ENCODE results near the gene ATP11B.

ATP11B gene

DNA sequence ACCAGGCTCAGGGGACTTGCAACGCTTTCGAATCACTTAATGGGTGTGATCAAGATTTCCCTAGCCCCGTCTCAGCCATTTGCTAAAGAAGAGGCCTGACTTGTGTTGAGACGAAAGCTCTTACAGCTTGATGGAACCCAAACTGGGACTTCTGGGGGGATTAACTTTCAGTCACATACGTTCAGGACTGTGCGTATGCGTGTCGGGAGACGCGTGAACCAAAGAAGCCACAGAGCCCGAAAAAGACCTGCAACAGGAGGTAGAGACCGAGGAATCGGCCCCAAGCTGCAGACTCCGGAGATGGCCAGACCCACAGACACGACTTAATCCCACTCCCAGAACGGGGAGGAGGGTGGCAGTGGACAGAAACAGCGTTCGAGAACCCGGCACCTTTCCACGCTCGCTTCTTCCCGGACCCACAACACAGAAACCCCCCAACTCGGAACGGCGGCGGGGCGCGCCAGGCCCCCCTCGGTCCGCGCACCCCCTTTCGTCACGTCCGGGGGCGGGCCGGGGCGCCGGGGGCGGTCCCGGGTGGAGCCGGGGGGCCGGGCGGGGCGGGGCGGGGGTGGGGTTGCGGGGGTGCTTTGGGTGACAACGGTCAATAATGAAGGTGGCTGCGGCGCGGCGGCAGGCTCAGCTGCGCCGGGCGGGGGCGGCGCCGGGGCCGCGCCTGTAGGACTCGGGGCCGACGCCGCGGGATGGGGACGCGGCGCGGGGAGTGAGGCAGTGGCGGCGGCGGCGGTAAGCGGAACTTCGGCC is at the start of gene ATP11B:
ATP11B (plus strand) TSS at position 604 of the 762 bp plus-strand sequence. CDS start 256 bp downstream, outside the sequence.
- DNase-seq = peak; percentile 77

DNA sequence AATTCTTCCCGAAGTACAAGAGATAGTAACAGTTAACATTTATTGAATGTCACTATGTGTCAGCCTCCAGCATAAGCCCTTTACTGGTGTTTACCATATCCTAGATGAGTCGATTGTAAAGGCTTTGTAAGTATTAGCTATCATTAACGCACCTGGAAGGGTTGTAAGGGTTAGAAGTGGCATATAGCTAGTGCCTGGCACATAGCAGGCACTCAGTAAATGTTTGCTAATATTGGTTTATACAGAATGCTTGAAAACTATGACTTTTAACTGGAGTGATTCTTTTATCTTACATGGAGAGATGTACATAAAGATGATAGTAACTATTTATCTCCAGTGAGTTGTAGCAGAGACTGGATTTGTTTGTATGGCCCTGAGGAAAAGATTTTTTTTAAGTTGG is 46.3 kb upstream of the ATP11B start:
- no peak for DNase-seq

DNA sequence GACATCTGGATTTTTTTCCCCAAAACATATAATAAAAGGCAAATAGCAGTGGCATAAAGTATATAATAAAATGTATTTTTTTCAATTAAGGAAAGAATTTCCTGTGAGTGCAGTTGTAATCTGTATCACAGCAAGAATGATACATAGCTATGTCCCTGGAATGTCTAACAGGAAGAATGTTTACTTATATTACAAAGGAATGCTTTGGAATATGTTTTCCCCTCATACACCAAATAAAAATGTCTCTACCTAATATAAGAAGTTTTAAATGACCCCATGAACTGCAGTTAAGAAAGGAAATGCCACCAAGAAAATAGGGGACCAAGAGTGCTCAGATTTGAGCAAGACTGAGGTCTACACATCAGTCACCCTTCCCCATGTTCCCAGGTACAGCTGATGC is 38.0 kb upstream of the ATP11B start:
- no peak for DNase-seq

DNA sequence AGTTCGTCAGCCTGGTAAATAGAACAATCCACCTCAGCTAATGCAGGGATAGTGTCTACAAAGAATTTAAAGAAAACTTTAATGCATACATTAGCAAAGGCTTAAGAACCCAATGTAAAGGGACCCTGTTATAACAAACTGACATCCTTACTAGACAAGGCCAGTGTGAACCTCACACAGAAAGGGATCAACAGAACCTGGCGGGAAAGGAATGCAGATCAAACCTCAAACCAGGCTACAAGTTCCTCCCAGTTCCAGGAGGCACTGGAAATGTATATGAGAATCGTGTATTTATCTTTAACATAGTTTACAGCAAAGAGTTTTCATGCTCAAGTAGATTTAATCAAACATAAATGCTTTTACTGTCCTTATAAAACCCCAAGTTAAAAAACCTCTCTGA is 37.6 kb upstream of the ATP11B start:
- no peak for DNase-seq

DNA sequence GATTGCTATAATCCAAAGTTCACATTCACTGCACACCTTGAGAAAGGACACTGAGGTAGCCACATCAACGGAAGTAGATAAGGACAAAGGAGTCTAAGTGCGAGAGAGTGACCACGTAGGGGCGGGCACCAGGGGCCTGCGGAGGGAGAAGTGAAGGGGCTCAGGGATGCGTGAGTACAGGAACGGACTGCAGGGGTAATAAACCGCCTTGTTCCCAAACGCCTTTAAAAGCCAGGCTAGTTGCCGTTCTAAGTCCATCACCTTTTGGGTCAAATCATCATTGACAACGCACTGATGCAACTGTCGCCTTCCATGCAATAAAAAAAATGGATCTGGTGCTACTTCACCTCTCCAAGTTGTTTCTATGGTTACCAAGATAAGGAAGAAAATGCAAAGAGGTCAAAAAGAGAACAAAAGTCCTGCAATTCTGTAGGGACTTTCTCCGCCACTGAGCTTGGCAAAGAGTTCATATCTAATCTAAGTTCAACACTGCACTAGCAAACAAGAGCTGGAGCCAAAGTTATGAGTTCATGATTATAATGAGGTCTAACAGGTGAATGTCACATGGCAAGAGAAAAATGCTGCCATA is 32.6 kb upstream of the ATP11B start:
- no peak for DNase-seq

DNA sequence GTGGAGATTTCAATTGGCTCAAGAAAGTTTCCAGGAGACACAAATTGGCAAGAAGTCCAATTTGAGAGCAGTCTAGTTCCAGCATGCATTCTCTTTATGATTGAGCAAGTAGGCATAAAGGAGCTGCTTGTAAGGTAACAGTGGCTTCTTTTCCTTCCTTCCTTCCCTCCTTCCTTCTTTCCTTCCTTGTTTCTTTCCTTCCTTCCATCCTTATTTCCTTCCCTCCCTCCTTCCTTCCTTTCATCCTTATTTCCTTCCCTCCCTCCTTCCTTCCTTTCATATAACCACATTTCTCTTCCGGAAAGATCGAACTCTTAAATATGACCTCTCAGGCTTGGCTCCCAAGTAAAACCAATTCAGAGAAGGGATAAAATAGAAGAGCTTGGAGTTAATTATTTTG is 29.4 kb upstream of the ATP11B start:
- DNase-seq = no peak

DNA sequence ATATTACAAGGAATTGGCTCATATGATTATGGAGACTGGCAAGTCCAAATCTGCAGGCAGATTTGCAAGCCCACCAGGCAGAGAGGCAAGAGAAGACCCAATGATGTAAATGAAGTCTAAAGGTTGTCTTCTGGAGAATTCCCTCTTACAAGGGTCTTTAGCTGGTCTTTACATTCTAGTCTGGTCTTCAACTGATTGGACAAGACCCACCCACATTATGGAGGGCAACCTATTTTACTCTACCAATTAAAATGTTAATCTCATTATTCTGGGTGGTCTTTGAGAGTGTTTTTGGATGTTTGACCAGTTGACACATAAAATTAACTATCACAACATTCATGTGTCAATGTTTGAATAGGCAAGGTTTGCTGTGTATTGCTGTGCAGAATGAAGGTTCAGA is 28.0 kb upstream of the ATP11B start:
- DNase-seq = no peak

DNA sequence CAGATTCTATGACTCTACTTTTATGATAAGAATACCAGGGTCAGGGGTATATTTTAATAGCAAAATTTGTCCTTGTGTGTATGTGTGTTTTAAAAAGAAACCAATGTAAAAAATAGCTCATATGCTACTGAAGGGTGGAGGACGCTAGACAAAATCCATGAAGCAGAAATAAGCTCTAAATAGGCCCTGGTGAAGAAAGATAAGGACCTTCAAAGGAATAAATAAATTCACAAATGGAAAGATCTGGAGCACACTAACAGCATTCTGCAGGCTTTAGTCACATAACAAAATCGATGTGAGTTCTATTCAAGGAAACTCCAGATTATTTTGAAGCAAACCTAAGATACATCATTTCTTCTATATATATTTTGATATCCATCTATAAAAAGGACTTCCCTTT is 27.2 kb upstream of the ATP11B start:
- no peak for DNase-seq

DNA sequence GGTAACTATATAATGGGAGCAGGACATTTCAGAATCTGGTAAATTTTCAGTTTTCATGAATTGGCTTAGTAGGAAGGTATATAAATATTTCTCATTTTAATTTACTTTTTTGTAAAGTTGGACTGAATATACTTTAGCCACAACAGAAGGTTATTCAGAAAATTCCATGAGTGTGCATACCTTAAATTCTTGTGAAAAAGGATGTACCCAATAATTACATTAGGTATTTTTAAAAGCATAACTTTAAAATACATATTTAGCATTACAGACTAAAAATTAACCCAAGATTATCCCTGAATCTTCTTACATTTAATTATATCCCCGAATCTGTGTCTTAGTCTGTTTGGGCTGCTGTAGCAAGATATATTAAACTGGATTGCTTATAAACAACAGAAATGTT is 24.9 kb upstream of the ATP11B start:
- DNase-seq = no peak

DNA sequence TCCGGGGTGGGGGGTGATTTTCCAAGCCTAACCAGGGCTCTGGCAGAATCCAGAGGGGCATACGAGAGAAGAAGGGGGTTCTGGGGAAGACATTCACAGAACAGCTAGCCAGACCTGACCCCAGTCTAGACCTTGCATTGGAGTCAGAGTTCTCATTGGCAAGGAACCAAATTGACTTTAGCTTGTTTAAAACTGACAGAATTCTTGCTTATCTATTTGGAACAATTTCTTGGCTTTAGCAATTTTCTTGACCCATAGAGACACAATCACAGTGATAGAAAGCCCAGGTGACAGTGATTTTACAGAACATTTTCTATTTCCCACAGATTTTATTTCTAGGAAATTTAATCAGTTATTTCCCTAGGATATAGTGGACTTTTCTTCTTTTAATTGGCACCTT is 23.6 kb upstream of the ATP11B start:
- no peak for DNase-seq

DNA sequence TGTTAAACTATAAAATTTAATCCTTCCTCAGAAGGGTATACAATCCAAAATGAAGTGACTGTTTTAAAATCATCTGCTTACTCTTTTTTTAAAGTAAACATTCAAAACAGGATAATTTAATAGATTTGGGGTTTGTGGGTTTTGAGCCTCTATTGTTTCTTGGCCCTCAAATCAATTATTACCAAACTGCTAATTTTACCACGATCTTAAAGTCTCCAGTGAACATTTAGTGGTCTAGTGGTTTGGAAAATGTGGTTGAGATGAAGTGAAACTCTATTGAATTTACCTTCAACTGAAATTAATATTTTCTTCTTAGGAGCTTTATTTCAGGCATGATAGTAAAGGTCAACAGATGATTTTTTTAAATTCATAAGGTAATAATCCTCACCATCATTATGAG is 11.2 kb upstream of the ATP11B start:
- DNase-seq = no peak

DNA sequence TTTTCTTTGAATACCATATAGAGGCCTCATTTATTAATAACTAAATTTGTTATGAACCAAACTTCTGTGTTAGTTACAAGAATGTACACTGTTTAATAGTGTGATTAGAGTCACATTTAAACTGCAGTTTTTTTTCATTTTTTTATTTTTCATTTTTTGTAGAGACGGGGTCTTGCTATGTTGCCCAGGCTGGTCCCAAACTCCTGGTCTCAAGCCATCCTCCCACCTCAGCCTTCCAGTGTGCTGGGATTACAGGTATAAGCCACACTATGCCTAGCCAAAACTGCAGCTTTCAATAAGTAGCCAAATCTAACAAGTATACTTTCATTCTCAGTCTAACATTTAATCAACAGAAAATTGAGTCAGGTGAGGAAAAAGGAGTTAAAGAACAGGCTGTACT is 10.2 kb upstream of the ATP11B start:
- no peak for DNase-seq

DNA sequence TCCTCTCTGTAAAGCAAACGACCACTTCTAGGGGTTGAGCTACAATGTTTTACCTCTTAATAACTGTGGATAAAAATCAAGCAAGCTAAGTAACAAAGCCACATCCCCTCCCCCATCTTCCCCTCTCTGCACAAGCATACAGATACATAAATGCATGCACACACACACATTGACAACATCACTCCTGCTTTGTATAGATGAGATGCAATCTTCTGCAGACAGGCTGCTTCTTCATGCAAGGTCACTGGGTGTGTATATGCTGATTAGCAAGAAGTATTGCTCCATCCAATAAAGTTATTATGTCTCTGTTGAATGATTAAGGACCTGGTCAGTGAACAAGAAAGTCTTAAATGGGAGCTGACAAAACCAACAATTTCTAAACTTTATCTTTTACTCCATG is 8.8 kb upstream of the ATP11B start:
- no peak for DNase-seq

DNA sequence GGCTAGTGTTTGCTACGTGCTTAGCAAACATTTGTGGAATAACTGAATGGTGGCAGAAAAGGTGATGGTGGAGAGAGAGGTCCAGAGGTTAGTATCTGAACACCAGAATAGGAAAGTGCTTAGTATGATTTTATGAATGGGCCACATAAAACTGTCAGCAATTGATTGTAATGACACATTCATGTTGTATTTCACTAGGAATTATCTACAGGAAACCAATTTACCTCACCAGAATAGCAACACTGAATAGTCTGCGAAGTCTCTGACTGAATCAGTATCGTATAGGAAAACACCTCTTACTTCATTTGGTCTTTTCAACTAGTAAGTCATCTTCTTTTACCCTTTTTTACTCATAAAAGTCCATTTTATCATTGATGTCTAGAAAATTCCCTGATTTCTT is 8.2 kb upstream of the ATP11B start:
- no peak for DNase-seq

DNA sequence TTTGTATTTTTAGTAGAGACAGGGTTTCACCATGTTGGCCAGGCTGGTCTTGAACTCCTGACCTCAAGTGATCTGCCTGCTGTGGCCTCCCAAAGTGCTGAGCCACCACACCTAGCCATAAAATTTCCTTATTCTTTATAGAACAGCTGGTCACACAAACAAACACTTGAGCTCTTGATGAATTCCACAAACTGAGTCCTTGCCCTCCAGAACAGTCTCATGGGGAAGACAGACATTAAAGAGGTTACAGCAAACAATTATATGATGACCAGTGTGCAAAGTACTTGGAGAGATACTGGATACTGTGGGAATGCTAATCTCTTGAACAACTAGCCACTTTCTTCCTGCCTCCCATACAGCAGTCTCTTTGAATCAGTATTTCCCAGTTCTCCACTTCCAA is 7.5 kb upstream of the ATP11B start:
- no peak for DNase-seq

DNA sequence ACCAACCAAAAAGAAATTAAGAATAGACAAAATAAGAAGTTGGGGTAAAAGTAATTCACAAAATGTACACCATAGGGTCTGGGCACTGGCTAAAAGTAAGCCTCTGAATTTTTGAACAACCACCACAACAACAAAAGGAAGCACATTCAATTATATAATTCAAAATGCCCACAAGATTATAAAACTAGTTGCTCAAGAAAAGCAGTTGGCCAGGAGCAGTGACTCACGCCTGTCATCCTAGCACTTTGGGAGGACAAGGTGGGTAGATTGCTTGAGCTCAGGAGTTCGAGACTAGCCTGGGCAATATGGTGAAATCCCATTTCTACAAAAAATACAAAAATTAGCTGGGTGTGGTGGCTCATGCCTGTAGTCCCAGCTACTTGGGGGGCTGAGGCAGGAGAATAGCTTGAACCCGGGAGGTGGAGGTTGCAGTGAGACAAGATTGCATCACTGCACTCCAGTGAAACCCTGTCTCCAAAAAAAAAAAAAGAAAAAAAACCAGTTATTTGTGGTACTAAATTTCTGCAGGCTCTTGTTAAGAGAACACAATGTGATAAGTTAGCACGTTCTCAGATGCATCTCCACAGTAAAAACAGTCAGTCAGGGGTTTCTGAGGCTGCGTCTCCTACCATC is 6.6 kb upstream of the ATP11B start:
- no peak for DNase-seq

DNA sequence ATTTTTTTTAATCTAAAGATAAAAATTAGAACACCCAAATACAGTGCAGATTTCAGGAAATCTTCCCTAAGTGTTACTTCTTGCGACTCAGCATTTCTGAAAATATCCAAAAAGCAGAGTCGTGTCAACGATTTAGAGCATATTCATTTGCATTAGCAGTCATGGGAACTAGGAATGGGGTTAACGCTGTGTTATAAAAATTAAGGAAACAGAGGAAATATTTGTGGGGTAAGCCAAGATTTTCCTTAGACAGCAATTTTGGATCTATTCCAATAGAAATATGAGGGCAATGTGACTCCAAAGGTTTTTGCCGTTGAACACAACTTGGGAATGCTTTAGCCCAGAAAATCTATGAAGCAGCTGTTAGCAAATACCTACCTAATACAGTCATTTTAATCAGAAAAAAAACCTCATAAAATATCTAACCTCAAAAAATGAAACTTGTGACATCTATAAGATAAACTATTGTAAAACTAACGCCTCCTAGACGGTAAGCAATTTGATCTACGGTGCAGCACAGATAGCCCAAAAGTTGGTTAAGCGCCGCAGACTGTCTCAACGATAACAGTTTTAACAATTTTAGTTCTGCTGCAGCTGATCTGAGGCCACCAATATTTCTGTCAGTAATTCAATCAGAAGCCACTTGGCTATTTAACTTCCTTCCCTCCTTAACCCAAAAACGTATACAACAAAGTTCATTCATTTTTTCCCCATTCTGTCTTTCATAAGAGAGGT is 5.8 kb upstream of the ATP11B start:
- no peak for DNase-seq

DNA sequence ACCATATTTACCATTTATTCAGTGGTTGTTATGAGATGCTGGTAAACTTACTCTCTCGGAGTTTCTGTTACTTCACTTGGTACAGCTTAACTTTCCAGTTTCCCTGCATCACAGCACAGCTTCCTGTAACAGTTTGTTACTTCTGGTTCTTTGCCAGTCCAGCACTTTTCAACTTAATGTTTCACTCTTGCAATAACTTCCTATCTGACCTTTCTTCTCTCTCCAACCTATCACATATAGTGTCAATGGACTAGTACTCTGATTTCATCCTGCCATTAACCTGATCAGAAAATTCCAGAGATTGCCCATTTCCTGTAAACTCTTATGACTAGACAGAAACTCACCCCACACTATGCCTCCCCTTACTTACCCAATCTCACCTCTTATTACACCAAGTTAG is 3.9 kb upstream of the ATP11B start:
- no peak for DNase-seq

DNA sequence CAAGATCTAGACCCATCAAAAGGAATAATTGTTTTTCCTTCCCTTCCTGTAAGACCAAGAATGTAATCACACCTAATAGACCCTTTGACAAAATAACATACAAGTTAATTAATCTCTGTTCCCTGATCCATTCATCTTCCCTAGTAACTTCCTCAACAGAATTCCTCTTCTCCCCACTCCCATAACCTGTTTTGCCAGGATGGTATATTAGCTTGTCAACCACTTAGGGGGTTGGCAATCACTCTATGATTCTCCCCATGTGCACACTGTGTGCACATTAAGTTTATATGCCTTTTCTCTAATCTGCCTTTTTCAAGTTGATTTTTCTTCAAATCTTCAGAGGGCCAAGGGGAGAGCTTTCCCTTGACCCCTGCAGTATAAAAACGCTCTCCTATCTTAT is 2.7 kb upstream of the ATP11B start:
- DNase-seq = no peak

DNA sequence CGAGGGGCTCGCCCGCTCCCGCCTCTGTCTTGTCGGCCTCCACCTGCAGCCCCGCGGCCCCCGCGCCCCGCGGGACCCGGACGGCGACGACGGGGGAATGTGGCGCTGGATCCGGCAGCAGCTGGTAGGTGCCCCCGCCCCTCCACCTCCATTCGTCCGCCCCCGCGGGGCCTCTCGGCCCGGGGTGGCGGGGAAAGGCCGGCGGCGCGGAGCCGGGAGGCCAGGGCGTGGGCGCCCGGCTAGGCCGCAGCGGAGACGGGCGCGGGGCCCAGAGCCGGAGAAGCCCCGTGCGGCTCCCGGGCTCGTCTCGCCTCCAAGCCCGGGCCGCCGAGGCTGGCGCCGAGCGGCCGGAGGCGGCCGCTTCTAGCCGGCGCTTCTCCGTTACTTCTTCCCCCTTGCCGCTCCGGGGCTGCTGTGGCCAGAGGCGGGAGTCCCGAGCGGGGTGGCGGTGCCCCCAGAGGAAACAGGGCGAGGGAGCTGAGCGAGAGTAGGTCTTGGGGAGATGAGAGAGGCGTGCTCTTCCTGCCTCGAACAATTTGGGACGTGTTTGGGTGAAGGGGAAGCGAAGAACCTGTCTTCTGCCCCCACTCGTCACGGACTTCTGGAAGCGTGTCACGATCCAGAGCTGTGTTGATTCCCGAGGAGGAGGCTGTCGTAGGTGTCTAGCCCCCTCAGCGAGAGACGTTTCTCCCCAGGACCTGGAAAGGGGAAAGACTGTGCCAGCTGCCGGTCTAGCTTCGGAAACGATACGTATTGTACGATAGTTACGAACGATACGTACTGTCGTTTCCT is 555 bp downstream of the ATP11B start:
- peak; percentile 54 for DNase-seq

DNA sequence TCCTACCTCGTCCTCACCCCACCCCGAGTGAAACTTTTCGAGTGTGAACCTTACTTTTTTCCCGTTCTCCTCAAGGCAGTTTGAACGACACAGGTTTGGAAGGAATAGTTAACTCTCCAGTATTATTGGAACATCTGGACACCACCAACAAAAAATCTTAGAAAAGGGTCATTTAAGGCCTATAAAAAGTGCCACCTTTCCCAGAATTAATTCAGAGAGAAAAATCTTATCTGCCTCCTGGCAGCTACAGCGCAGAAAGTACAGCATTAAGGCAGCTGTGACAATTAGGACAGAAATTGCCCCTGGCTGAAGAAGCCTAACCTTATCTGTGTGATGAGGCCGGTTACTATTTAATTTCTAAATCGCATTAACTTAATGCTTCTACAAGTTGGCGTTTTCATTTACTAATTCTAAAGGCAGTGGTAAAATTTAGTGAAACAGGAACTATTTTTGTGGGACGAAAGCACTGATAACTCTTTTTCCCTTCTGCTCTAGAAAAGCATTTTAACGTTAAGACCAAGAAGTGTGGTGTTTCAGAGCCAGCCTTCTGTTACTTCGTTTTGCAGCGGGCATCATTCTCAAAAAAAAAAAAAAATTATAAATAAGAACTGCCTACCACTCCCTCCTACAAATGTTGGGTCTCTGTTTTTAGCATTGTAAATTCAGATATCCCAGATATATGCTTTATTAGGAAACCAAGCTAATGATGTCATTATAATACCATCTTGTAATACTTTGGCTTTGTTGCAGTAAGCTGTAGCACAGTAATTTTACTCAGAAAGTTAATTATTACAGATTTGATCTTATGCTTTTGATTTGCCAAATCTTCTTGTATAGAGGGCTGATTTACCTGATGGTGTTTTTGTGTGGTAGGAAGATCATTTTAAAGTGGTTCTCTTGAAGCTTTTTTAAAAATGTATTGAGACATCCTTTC is 1.4 kb downstream of the ATP11B start:
- DNase-seq = no peak

DNA sequence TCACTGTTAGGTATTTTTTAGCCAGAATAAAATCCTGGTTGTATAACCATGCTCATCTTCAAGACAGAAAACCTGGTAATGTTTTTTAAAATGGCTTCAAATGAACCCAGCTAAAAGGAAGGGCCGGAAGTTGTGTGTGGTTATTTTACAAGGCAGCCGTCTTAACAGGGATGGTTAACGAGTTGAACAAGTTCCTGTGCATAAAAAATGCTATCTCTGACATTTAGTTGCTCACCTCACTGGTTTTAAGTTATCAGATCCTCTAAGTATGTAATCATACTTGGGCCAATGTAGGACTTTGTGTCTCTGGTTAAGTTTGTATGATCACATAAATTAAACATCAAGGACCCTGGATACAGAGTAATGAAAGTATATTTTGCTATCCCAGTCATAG is 2.1 kb downstream of the ATP11B start:
- DNase-seq = no peak
